Stimulated activated CD4-positive, alpha-beta T cell treated with anti-CD3 and anti-CD28 coated beads, Interleukin-1b, Interleukin-23, amount 100 ng/mL, for 1 hour (primary cell): Measurements from ENCODE around the gene ZNF618.

ENCODE experiments used
- DNase-seq, 2 donors: peaks; one replicate each; pipeline ENCODE4 v3.0.0-alpha.2; 2020; ENCODE audit warnings: low read depth in 2 of 2

ZNF618 gene

GRCh38 chr9:114098021-114098935 lies 222.2 kb downstream of the ZNF618 start:
- DNase-seq, result no peak

GRCh38 chr9:114098936-114099668 lies 223.0 kb downstream of the ZNF618 start, which contains the start of gene KIF12:
Gene KIF12 (minus strand): TSS chr9:114099292. CDS start chr9:114099276, 16 bp downstream.
- no peak for DNase-seq

- no peak for DNase-seq
Measured at GRCh38 chr9:114099669-114100270, 223.7 kb downstream of the ZNF618 start.

DNA sequence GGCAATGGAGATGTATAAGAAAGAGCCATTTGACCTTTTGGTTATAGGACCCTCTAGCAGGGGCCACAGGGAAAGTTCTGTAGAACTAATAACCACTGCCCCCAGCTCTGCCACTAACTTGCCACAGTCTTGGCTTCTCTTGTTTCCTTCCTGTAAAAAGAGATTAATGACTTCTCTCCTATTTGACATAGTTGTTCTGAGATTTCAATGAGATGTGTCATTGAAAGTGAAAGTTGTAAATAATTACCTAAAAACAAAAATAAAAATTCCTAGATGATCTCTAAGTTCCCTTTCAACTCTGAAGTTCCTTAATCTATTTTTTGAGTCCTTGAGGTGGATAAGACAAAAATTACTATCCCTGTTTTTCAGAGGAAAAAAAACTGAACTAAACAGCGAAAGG lies 224.4 kb downstream of the ZNF618 start:
- no peak for DNase-seq

DNA sequence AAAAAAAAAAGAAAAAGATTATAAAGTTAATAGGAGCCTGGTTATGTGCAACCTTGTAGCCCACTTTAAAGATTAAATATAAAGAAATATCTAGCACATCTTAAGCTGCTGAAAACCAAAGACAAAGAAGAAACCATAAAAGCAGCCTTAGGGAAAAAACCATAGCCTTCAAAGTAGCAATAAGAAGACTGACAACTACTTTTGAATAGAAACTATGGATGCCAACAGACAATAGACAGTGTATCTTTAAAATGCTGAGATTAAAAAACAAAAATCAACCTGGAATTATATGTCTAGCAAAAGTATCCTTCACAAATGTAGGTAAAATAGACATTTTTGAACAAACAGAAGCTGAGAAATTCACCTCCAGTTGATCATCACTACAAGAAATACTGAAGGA lies 226.4 kb downstream of the ZNF618 start:
- DNase-seq, result no peak

DNA sequence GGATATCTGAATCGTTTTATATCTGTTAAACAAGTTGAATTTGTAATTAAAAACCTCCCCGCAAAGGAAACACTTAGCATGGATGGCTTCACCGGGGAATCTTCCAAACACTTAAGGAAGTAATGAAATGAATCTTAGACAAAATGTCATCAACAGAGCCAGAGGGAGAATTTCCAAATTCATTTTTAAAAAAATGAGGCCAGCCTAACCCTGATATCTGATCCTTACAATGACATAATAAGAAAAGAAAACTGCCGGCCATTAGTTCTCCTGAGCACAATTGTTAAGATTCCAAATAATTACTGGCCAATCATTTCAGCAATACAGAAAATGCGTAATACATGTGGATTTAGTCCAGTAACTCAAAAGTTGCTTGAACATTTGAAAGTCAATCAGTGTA lies 229.1 kb downstream of the ZNF618 start:
- DNase-seq, result no peak
